Hepatocyte (in vitro differentiated cells): ENCODE measurements around the gene FFAR2.

Experiments
- CTCF ChIP-seq: fragments of 200-600 bp; sonication (generic); IDR thresholded peaks from 2 replicates; pipeline ENCODE4 v1.5.1; 2016; ENCODE audit warnings: antibody characterized with exemption, mild to moderate bottlenecking; ENCODE audit not compliant: poor library complexity
- EZH2 ChIP-seq: fragments of 200-600 bp; sonication (generic); IDR thresholded peaks from 2 replicates; pipeline ENCODE4 v1.6.1; 2016; ENCODE audit warnings: antibody characterized with exemption, mild to moderate bottlenecking, borderline replicate concordance

DNA sequence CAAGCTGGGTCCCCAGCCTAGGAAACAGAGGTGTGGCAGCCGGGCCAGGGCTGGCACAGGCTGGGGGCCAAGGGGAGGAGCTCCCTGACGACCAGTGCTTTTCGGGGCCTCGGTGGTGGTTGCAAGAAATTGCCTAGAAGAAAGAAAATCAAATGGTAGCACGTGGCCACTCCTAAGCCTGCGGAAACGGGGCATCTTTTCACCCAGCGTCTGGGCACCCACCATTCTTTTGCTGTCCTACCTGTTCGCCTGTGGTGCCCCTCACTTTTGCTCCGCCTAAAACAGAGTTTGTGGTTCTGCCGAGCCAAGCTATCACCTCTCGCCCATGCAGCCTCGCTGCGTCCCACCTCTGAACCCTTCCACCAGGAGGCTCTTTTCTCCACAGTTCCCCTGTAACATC is 49.3 kb downstream of the FFAR2 start:
- no peak for TF ChIP-seq CTCF
- TF ChIP-seq EZH2: no peak
